Sigmoid colon (tissue), 7 donors: Measurements from ENCODE around the gene CPA5. TPM values are rescaled to one million over a fixed set of nuclear protein-coding genes. Genes with fewer than 3 reads are reported as not detected.

Source experiments
- DNase-seq: peaks from one replicate; pipeline ENCODE4 v3.0.0-alpha.2; 2019
- H3K27ac ChIP-seq, 4 donors: fragments of 200-600 bp; sonication (generic); one replicate each; pipeline ENCODE4 v1.5.1; 2016 to 2019; ENCODE audit warnings: mild to moderate bottlenecking in 1 of 4
- H3K27me3 ChIP-seq, 3 donors: fragments of 200-600 bp; sonication (generic); one replicate each; pipeline ENCODE4 v1.5.1; 2019; ENCODE audit warnings: mild to moderate bottlenecking in 1 of 3
- H3K36me3 ChIP-seq, 4 donors: fragments of 200-600 bp; sonication (generic); one replicate each; pipeline ENCODE4 v1.5.1; 2016 to 2019
- H3K4me1 ChIP-seq, 4 donors: fragments of 200-600 bp; sonication (generic); one replicate each; pipeline ENCODE4 v1.5.1; 2017 to 2019
- H3K4me3 ChIP-seq, 4 donors: fragments of 200-600 bp; sonication (generic); one replicate each; pipeline ENCODE4 v1.5.1; 2017 to 2019; ENCODE audit warnings: mild to moderate bottlenecking in 2 of 4, moderate library complexity in 1 of 4
- H3K9me3 ChIP-seq, 4 donors: fragments of 200-600 bp in 3 of 4; sonication (generic) in 3 of 4; one replicate each; pipeline versions ENCODE4 v1.5.1 to v1.6.1; 2013 to 2019
- EP300 ChIP-seq, 4 donors: sonication (generic); formaldehyde crosslinking; IDR thresholded peaks; one replicate each; pipeline ENCODE4 v1.6.1; 2017; ENCODE audit warnings: antibody characterized with exemption in 4 of 4
- POLR2A ChIP-seq, 2 donors: fragments of 450-650 bp; IDR thresholded peaks; one replicate each; pipeline ENCODE4 v1.6.1; 2016; ENCODE audit warnings: antibody characterized with exemption in 2 of 2, mild to moderate bottlenecking in 2 of 2, moderate library complexity in 2 of 2
- POLR2AphosphoS5 ChIP-seq, 4 donors: sonication (generic); formaldehyde crosslinking; IDR thresholded peaks; one replicate each; pipeline ENCODE4 v1.6.1; 2017; ENCODE audit warnings: antibody characterized with exemption in 4 of 4
- WGBS, 2 donors: extraction: QIAGEN DNeasy Blood & Tissue Kit; methylation state at CpG; one replicate each; pipeline ENCODE4 v1.1.7; 2013; 5-methylcytosine and 5-hydroxymethylcytosine counted together
- intact Hi-C: fragments of 100-400 bp; cut with DNase I; formaldehyde crosslinking; loops from one replicate; pipeline ENCODE4 v1.15.1; 2023
- polyA plus RNA-seq, 3 donors: library from polyadenylated mRNA; stranded (reverse); fragments of 200-250 nt; gene quantifications; one replicate each; pipeline ENCODE4 v1.2.3, GENCODE V29; 2013
- total RNA-seq, 4 donors: library from RNA; depleted of rRNA; stranded (reverse); fragments of >200 nt; gene quantifications; one replicate each; pipeline ENCODE4 v1.1.0, GENCODE V29; 2016
- TF ChIP-seq, protein P1 (sequence below), 4 experiments: fragments of 450-650 bp in 3 of 4; fragments of 200-600 bp in 1 of 4; IDR thresholded peaks; one replicate each; pipeline ENCODE4 v1.5.1; 2016 to 2019; ENCODE audit warnings: antibody characterized with exemption in 4 of 4, mild to moderate bottlenecking in 3 of 4, moderate library complexity in 2 of 4
- donor health status: healthy with polysubstance abuse.
- donor health status: Bipolar disorder and iron deficiency.
- donor health status: healthy.

CPA5 gene
- total and polyA plus RNA-seq, 7 donors, result 1.1 TPM; not detected in 6

DNA sequence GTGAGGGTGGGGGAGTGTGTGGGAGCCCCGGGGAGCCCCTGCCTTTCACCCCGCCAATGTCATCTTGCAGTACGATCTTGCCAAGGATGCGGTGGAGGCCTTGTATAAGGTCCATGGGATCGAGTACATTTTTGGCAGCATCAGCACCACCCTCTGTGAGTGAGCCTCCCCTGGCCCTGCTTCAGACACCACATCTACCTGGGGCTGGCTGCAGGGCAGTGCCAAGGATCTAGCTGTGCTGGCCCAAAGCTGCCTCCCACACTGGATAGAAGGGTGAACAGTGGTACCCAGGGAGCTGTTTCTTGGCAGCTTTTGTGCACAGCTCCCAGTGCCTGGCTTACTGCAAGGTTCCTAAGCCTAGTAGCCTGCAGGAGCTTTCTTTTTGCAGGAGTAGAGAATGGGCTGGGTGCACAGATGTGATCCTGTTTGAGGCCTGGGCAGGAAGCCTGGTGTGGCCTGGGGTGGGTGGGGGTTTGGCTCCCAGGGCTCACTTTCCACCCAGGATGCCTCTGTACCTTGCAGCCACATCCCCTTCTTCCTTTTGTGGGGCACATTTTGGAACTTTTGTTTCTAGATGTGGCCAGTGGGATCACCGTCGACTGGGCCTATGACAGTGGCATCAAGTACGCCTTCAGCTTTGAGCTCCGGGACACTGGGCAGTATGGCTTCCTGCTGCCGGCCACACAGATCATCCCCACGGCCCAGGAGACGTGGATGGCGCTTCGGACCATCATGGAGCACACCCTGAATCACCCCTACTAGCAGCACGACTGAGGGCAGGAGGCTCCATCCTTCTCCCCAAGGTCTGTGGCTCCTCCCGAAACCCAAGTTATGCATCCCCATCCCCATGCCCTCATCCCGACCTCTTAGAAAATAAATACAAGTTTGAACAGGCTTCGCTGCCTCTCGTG, 23.5 kb downstream of the CPA5 start:
- H3K9me3 ChIP-seq, result no peaks in the 10 kb centered on the region
- H3K36me3 ChIP-seq, result no peaks in the 10 kb centered on the region
- DNase-seq, result no peak
- H3K27ac ChIP-seq, result no peak overlapping the region
- no peak overlapping the region for H3K4me3 ChIP-seq
- 83 to 93% methylated on average over 19 of the region's 19 CpGs for WGBS, 2 donors
- H3K4me1 ChIP-seq, result peaks cover 0 to 48% (median 33%) of the 10 kb centered on the region in 4 donors
- TF ChIP-seq POLR2AphosphoS5 (IDR thresholded peaks at IDR 0.05), result no peak
- TF ChIP-seq, protein P1, sequence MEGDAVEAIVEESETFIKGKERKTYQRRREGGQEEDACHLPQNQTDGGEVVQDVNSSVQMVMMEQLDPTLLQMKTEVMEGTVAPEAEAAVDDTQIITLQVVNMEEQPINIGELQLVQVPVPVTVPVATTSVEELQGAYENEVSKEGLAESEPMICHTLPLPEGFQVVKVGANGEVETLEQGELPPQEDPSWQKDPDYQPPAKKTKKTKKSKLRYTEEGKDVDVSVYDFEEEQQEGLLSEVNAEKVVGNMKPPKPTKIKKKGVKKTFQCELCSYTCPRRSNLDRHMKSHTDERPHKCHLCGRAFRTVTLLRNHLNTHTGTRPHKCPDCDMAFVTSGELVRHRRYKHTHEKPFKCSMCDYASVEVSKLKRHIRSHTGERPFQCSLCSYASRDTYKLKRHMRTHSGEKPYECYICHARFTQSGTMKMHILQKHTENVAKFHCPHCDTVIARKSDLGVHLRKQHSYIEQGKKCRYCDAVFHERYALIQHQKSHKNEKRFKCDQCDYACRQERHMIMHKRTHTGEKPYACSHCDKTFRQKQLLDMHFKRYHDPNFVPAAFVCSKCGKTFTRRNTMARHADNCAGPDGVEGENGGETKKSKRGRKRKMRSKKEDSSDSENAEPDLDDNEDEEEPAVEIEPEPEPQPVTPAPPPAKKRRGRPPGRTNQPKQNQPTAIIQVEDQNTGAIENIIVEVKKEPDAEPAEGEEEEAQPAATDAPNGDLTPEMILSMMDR (IDR thresholded peaks at IDR 0.05), result no peak
- TF ChIP-seq POLR2A (IDR thresholded peaks at IDR 0.05), result no peak
- TF ChIP-seq EP300 (IDR thresholded peaks at IDR 0.05), result no peak
- intact Hi-C loops, result no loop called here
- no peaks in the 10 kb centered on the region for H3K27me3 ChIP-seq

GRCh38 chr7:130369110-130369711, 24.6 kb downstream of the CPA5 start:
- Histone ChIP-seq H3K27me3 (no peaks in the 10 kb centered on the region), H3K9me3 (no peaks in the 10 kb centered on the region), H3K4me1 (peaks cover 0 to 55% (median 44%) of the 10 kb centered on the region in 4 donors), H3K36me3 (no peaks in the 10 kb centered on the region), H3K4me3 (no peak overlapping the region), H3K27ac (peak overlapping the region in 2 of 4 donors; percentile 9 to 26)
- TF ChIP-seq, protein P1 (IDR thresholded peaks at IDR 0.05), result peak in 1 of 4 experiments; percentile 7
- TF ChIP-seq POLR2AphosphoS5 (IDR thresholded peaks at IDR 0.05) (peak in 1 of 4 donors; percentile 47), EP300 (IDR thresholded peaks at IDR 0.05) (no peak)
- WGBS, 2 donors, result 50 to 51% methylated on average over 10 of the region's 10 CpGs
- intact Hi-C loops, result no loop called here
- no peak for DNase-seq

GRCh38 chr7:130369831-130370550, 25.4 kb downstream of the CPA5 start:
- no peak for DNase-seq
- Histone ChIP-seq H3K36me3 (no peaks in the 10 kb centered on the region), H3K27ac (peak overlapping the region in 2 of 4 donors; percentile 88 to 95), H3K9me3 (no peaks in the 10 kb centered on the region), H3K27me3 (no peaks in the 10 kb centered on the region), H3K4me1 (peaks cover 0 to 59% (median 48%) of the 10 kb centered on the region in 4 donors), H3K4me3 (no peak overlapping the region)
- WGBS, 2 donors, result 63 to 81% methylated on average over 3 of the region's 3 CpGs
- intact Hi-C loops, result no loop called here
- TF ChIP-seq EP300 (IDR thresholded peaks at IDR 0.05) (no peak), POLR2A (IDR thresholded peaks at IDR 0.05) (no peak), POLR2AphosphoS5 (IDR thresholded peaks at IDR 0.05) (no peak)
- TF ChIP-seq, protein P1 (IDR thresholded peaks at IDR 0.05), result no peak

DNA sequence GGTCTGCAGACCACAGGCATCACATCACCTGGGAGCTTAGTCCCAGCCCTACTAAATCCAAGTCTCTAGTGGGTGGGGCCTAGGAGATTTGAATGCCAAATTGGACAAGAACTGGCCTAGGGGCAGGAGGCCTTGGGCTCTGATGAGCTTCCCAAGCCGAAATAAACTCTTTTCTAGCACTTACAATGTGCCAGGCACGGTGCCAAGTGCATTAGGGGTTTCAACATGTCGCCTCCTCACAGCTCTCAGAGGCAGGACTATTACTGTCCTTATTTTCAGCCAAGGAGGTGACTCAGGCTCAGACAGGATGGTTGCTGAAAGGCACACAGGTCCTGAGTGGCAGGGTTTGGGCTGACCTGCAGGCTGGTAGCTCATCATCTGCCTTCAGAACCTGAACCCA, 26.4 kb downstream of the CPA5 start:
- intact Hi-C loops, result no loop called here
- peak; percentile 86 for DNase-seq
- Histone ChIP-seq H3K36me3 (no peaks in the 10 kb centered on the region), H3K9me3 (no peaks in the 10 kb centered on the region), H3K4me3 (no peak overlapping the region), H3K27ac (peak overlapping the region in 3 of 4 donors; percentile 88 to 95 (median 90)), H3K27me3 (no peaks in the 10 kb centered on the region), H3K4me1 (peaks cover 0 to 59% (median 48%) of the 10 kb centered on the region in 4 donors)
- WGBS, 2 donors, result 80 to 84% methylated on average over 3 of the region's 3 CpGs
- TF ChIP-seq, protein P1 (IDR thresholded peaks at IDR 0.05), result no peak
- TF ChIP-seq POLR2A (IDR thresholded peaks at IDR 0.05) (no peak), EP300 (IDR thresholded peaks at IDR 0.05) (no peak), POLR2AphosphoS5 (IDR thresholded peaks at IDR 0.05) (no peak)
